ENCODE data around the gene ANKRD29. TPM values are rescaled to one million over a fixed set of nuclear protein-coding genes. Genes with fewer than 3 reads are reported as not detected.

Gene ANKRD29
- total RNA-seq, 1 donor from 2014 or later: not detected

- Mint-ChIP-seq H3K36me3 (ENCODE audit: low read depth) (peaks cover 73% of the 10 kb centered on the region), H3K4me1 (peaks cover 13% of the 10 kb centered on the region), H3K9me3 (no peaks in the 10 kb centered on the region), H3K4me3 (no peak overlapping the region), H3K27me3 (no peaks in the 10 kb centered on the region), H3K27ac (no peak overlapping the region)
- TF ChIP-seq CTCF (IDR thresholded peaks at IDR 0.05): no peak
- ChIA-PET POLR2A (no interaction called here), CTCF (interaction anchor here (1.0 kb wide), 1 partner anchor 53 kb away, joined by 4 read pairs; no protein-coding TSS in a partner anchor)
- intact Hi-C loops (cut with micrococcal nuclease): no loop called here
- ATAC-seq (ENCODE audit: low read depth) (no peak), DNase-seq (no peak)
Measured at GRCh38 chr18:23569299-23570063, 93.2 kb downstream of the ANKRD29 start.

GRCh38 chr18:23568281-23569138, 94.2 kb downstream of the ANKRD29 start:
- H3K9me3 Mint-ChIP-seq: no peaks in the 10 kb centered on the region
- H3K4me3 Mint-ChIP-seq: no peak overlapping the region
- CTCF ChIA-PET: no interaction called here
- POLR2A ChIA-PET: no interaction called here
- no peak overlapping the region for H3K27ac Mint-ChIP-seq
- H3K36me3 Mint-ChIP-seq (ENCODE audit: low read depth): peaks cover 78% of the 10 kb centered on the region
- DNase-seq (no peak), ATAC-seq (ENCODE audit: low read depth) (no peak)
- no peak for TF ChIP-seq CTCF (IDR thresholded peaks at IDR 0.05)
- intact Hi-C loops (cut with micrococcal nuclease): no loop called here
- no peaks in the 10 kb centered on the region for H3K27me3 Mint-ChIP-seq
- H3K4me1 Mint-ChIP-seq: peaks cover 8% of the 10 kb centered on the region

- ChIA-PET POLR2A (no interaction called here), CTCF (no interaction called here)
- Mint-ChIP-seq H3K4me3 (no peak overlapping the region), H3K4me1 (peaks cover 5% of the 10 kb centered on the region), H3K27me3 (no peaks in the 10 kb centered on the region), H3K27ac (no peak overlapping the region), H3K36me3 (ENCODE audit: low read depth) (peaks cover 81% of the 10 kb centered on the region), H3K9me3 (no peaks in the 10 kb centered on the region)
- intact Hi-C loops (cut with micrococcal nuclease): no loop called here
- ATAC-seq (ENCODE audit: low read depth) (no peak), DNase-seq (no peak)
- no peak for TF ChIP-seq CTCF (IDR thresholded peaks at IDR 0.05)
Measured at GRCh38 chr18:23567671-23568070, 95.0 kb downstream of the ANKRD29 start.

- no peaks in the 10 kb centered on the region for H3K27me3 Mint-ChIP-seq
- H3K4me1 Mint-ChIP-seq: peaks cover 5% of the 10 kb centered on the region
- H3K4me3 Mint-ChIP-seq: no peak overlapping the region
- POLR2A ChIA-PET: no interaction called here
- TF ChIP-seq CTCF (IDR thresholded peaks at IDR 0.05): no peak
- no peak overlapping the region for H3K27ac Mint-ChIP-seq
- DNase-seq (no peak), ATAC-seq (ENCODE audit: low read depth) (no peak)
- intact Hi-C loops (cut with micrococcal nuclease): no loop called here
- H3K36me3 Mint-ChIP-seq (ENCODE audit: low read depth): peaks cover 86% of the 10 kb centered on the region
- CTCF ChIA-PET: no interaction called here
- H3K9me3 Mint-ChIP-seq: no peaks in the 10 kb centered on the region
Measured at GRCh38 chr18:23565916-23566547, 96.7 kb downstream of the ANKRD29 start.

Measured in activated B cell treated with CpG ODN at 0.5 μM for 24 hours (primary cell).